WERI-Rb-1 (cell line): ENCODE measurements around the gene RABGAP1L.

ENCODE experiments used
- DNase-seq: peaks from one replicate; pipeline ENCODE4 v3.0.0-alpha.2; 2020
- H3K27ac ChIP-seq: fragments of 250-450 bp; sonication (Bioruptor Pico); 2 replicates; pipeline ENCODE4 v1.5.1; 2020; ENCODE audit warnings: mild to moderate bottlenecking, moderate library complexity
- H3K27me3 ChIP-seq: fragments of 250-450 bp; sonication (Bioruptor Pico); 2 replicates; pipeline ENCODE4 v1.5.1; 2021; ENCODE audit warnings: mild to moderate bottlenecking, low read depth, moderate library complexity; ENCODE audit not compliant: insufficient read depth, severe bottlenecking
- H3K36me3 ChIP-seq: fragments of 250-450 bp; sonication (Bioruptor Pico); 2 replicates; pipeline ENCODE4 v1.5.1; 2020; ENCODE audit warnings: mild to moderate bottlenecking, moderate library complexity
- H3K4me3 ChIP-seq: 2 replicates; pipeline ENCODE4 v1.5.1; 2011; ENCODE audit warnings: low read depth, mild to moderate bottlenecking, control low read depth, low read length
- H3K9me3 ChIP-seq: fragments of 250-450 bp; sonication (Bioruptor Pico); 2 replicates; pipeline ENCODE4 v1.5.1; 2021; ENCODE audit warnings: mild to moderate bottlenecking, moderate library complexity; ENCODE audit not compliant: severe bottlenecking
- TF ChIP-seq, protein P1 (sequence below): IDR thresholded peaks from 2 replicates; pipeline ENCODE4 v1.5.1; 2011; ENCODE audit warnings: low read depth, mild to moderate bottlenecking, control low read depth, inconsistent platforms, low read length

RABGAP1L gene

GRCh38 chr1:174676856-174677255 is 517.5 kb downstream of the RABGAP1L start:
- DNase-seq: no peak
- Histone ChIP-seq H3K27ac (no peak overlapping the region), H3K36me3 (no peaks in the 10 kb centered on the region), H3K9me3 (no peaks in the 10 kb centered on the region), H3K27me3 (no peaks in the 10 kb centered on the region), H3K4me3 (no peak overlapping the region)
- TF ChIP-seq, protein P1, sequence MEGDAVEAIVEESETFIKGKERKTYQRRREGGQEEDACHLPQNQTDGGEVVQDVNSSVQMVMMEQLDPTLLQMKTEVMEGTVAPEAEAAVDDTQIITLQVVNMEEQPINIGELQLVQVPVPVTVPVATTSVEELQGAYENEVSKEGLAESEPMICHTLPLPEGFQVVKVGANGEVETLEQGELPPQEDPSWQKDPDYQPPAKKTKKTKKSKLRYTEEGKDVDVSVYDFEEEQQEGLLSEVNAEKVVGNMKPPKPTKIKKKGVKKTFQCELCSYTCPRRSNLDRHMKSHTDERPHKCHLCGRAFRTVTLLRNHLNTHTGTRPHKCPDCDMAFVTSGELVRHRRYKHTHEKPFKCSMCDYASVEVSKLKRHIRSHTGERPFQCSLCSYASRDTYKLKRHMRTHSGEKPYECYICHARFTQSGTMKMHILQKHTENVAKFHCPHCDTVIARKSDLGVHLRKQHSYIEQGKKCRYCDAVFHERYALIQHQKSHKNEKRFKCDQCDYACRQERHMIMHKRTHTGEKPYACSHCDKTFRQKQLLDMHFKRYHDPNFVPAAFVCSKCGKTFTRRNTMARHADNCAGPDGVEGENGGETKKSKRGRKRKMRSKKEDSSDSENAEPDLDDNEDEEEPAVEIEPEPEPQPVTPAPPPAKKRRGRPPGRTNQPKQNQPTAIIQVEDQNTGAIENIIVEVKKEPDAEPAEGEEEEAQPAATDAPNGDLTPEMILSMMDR: no peak

DNA sequence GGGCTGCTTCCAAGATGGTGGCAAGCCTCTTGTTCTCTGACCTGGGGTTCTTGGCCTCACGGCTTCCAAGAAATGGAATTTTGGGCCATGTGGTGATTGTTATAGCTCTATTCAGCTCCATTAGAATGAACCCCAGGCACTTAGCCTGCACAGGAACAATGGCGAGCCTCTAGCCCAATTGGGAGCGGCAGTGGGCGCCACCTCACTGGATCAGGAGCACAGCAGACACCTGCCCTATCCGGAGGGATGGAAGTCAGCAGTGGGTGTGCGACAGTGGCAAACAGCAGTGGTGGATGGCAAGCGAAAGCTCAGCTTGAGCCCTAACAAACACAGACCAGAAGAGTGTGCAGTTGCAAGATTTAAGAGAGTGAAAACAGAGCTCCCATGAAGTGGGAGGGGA is 519.3 kb downstream of the RABGAP1L start:
- H3K9me3 ChIP-seq: no peaks in the 10 kb centered on the region
- H3K36me3 ChIP-seq: no peaks in the 10 kb centered on the region
- no peak for DNase-seq
- H3K27ac ChIP-seq: no peak overlapping the region
- H3K27me3 ChIP-seq: no peaks in the 10 kb centered on the region
- H3K4me3 ChIP-seq: no peak overlapping the region
- TF ChIP-seq, protein P1: no peak

DNA sequence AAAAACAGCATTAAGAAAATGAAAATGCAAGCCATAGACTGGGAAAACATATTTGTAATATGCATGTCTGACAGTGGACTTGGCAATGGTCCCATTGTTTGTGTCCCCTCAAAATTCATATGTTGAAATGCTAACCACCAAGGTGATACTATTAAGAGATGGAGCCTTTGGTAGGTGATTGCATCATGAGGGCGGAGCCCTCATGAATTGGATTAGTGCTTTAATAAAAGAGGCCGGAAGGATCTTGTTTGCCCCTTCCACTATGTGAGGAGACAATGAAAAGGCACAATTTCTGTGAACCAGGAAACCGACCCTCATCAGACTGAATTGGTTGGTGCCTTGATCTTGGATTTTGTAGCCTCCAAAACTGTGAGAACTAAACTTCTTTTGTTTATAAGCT is 520.8 kb downstream of the RABGAP1L start:
- no peaks in the 10 kb centered on the region for H3K9me3 ChIP-seq
- TF ChIP-seq, protein P1: no peak
- H3K36me3 ChIP-seq: no peaks in the 10 kb centered on the region
- no peaks in the 10 kb centered on the region for H3K27me3 ChIP-seq
- no peak overlapping the region for H3K4me3 ChIP-seq
- no peak for DNase-seq
- no peak overlapping the region for H3K27ac ChIP-seq

GRCh38 chr1:174682419-174683008 is 523.2 kb downstream of the RABGAP1L start:
- no peaks in the 10 kb centered on the region for H3K27me3 ChIP-seq
- TF ChIP-seq, protein P1: no peak
- no peak overlapping the region for H3K27ac ChIP-seq
- no peaks in the 10 kb centered on the region for H3K9me3 ChIP-seq
- H3K4me3 ChIP-seq: no peak overlapping the region
- no peak for DNase-seq
- H3K36me3 ChIP-seq: no peaks in the 10 kb centered on the region

DNA sequence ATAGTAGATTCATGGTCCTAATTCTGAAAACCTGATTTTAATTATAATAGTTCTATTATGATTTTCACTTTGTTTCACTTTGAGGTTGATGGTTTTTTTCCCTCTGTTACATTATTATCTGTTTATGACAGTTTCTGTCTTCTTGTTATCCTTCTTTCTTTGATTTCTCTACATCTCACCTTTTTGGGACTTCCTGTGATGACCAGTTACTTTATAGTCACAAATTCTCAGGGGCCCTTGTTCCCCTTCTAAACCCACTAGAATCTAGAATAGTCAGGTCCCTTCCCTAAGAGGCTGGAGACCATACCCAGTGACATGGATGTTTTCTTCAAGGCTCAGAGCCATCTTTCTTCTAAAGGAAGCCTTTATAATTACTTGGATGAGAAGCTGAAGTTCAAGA is 526.9 kb downstream of the RABGAP1L start:
- Histone ChIP-seq H3K36me3 (no peaks in the 10 kb centered on the region), H3K9me3 (no peaks in the 10 kb centered on the region), H3K27me3 (no peaks in the 10 kb centered on the region), H3K27ac (no peak overlapping the region), H3K4me3 (no peak overlapping the region)
- TF ChIP-seq, protein P1: no peak
- DNase-seq: no peak

DNA sequence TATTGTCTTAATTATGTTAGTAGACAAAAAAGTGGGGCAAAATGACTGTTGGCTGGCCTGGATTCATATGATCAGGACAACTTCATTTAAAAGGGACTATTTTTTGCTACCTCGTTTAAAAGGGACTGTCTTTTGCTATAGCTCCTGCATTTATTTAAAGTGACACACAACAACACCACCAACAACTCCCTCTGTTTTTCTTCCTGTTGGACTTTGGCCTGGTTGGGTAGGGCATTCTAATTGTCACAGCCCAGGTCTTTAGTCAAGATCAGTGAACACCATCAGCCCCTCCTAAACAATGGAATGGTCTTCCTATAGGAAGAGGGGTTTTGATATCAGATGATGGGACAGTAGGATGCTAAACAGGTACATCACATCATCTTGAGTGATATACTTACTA is 530.2 kb downstream of the RABGAP1L start:
- no peak for DNase-seq
- TF ChIP-seq, protein P1: no peak
- Histone ChIP-seq H3K27ac (no peak overlapping the region), H3K9me3 (no peaks in the 10 kb centered on the region), H3K27me3 (no peaks in the 10 kb centered on the region), H3K36me3 (no peaks in the 10 kb centered on the region), H3K4me3 (no peak overlapping the region)
